HepG2 (cell line): ENCODE data around the gene BCL6.

Experiments
- ARNT2 ChIP-seq: sonication (generic); formaldehyde crosslinking; IDR thresholded peaks from 2 replicates; pipeline ENCODE4 v1.8.0; 2022; ENCODE audit warnings: mild to moderate bottlenecking, low read depth, missing genetic modification reagents, moderate library complexity
- EP300 ChIP-seq, 3 experiments: sonication (generic) in 1 of 3; formaldehyde crosslinking in 1 of 3; IDR thresholded peaks; 2 replicates each; pipeline versions ENCODE4 v1.5.1 to v1.6.1; 2011 to 2020; ENCODE audit warnings: low read depth in 2 of 3, low read length in 2 of 3, borderline replicate concordance in 1 of 3, improper control_type of control experiment in 1 of 3, mild to moderate bottlenecking in 1 of 3, missing genetic modification reagents in 1 of 3, moderate library complexity in 1 of 3
- HDAC6 ChIP-seq: fragments of 200-600 bp; sonication (generic); IDR thresholded peaks from 2 replicates; pipeline ENCODE4 v1.7.0; 2017; ENCODE audit warnings: mild to moderate bottlenecking, antibody characterized with exemption, low read length, low read depth
- NCOR1 ChIP-seq: fragments of 200-600 bp; sonication (generic); IDR thresholded peaks from 2 replicates; pipeline ENCODE4 v1.7.0; 2017; ENCODE audit warnings: antibody characterized with exemption, low read length, borderline replicate concordance
- RFXAP ChIP-seq: sonication (generic); formaldehyde crosslinking; IDR thresholded peaks from 2 replicates; pipeline ENCODE4 v1.4.0; 2020; ENCODE audit warnings: missing genetic modification reagents, borderline replicate concordance
- SUZ12 ChIP-seq: fragments of 150-350 bp; IDR thresholded peaks from 2 replicates; pipeline ENCODE4 v1.6.1; 2014; ENCODE audit warnings: low read depth, low read length
- ZNF143 ChIP-seq: sonication (generic); formaldehyde crosslinking; IDR thresholded peaks from 2 replicates; pipeline ENCODE4 v1.4.0; 2020; ENCODE audit warnings: missing genetic modification reagents
- ZNF230 ChIP-seq: sonication (generic); formaldehyde crosslinking; IDR thresholded peaks from 2 replicates; pipeline ENCODE4 v1.4.0; 2020; ENCODE audit warnings: mild to moderate bottlenecking, missing genetic modification reagents
- ZNF687 ChIP-seq: sonication (generic); formaldehyde crosslinking; IDR thresholded peaks from 2 replicates; pipeline ENCODE4 v1.5.1; 2020; ENCODE audit warnings: mild to moderate bottlenecking, missing genetic modification reagents, moderate library complexity
- ZNF816 ChIP-seq: sonication (generic); formaldehyde crosslinking; IDR thresholded peaks from 2 replicates; pipeline ENCODE4 v1.8.0; 2022; ENCODE audit warnings: missing genetic modification reagents, mild to moderate bottlenecking, borderline replicate concordance
- TF ChIP-seq, protein P1 (sequence below): sonication (generic); formaldehyde crosslinking; IDR thresholded peaks from 2 replicates; pipeline ENCODE4 v1.5.0; 2020; ENCODE audit warnings: mild to moderate bottlenecking, missing genetic modification reagents, moderate library complexity

- TF ChIP-seq, protein P1, sequence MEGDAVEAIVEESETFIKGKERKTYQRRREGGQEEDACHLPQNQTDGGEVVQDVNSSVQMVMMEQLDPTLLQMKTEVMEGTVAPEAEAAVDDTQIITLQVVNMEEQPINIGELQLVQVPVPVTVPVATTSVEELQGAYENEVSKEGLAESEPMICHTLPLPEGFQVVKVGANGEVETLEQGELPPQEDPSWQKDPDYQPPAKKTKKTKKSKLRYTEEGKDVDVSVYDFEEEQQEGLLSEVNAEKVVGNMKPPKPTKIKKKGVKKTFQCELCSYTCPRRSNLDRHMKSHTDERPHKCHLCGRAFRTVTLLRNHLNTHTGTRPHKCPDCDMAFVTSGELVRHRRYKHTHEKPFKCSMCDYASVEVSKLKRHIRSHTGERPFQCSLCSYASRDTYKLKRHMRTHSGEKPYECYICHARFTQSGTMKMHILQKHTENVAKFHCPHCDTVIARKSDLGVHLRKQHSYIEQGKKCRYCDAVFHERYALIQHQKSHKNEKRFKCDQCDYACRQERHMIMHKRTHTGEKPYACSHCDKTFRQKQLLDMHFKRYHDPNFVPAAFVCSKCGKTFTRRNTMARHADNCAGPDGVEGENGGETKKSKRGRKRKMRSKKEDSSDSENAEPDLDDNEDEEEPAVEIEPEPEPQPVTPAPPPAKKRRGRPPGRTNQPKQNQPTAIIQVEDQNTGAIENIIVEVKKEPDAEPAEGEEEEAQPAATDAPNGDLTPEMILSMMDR (CRISPR knock-in tag) = no peak
- TF ChIP-seq ZNF816 (CRISPR knock-in tag) = no peak
- no peak for TF ChIP-seq NCOR1
- TF ChIP-seq SUZ12 = no peak
- TF ChIP-seq ZNF687 (CRISPR knock-in tag) = no peak
- TF ChIP-seq ARNT2 (CRISPR knock-in tag) = no peak
- no peak for TF ChIP-seq ZNF230 (CRISPR knock-in tag)
- TF ChIP-seq RFXAP (CRISPR knock-in tag) = no peak
- TF ChIP-seq EP300 (IDR thresholded peaks at IDR 0.05; ENCODE audit: low read depth in 2 of 2, low read length in 2 of 2) = no peak
- no peak for TF ChIP-seq EP300 (CRISPR knock-in tag; IDR thresholded peaks at IDR 0.05; ENCODE audit: borderline replicate concordance)
- no peak for TF ChIP-seq HDAC6
- TF ChIP-seq ZNF143 = no peak
Observed at GRCh38 chr3:187763850-187764648, 18.8 kb upstream of the BCL6 start.
